Effector memory CD4-positive, alpha-beta T cell (primary cell): ENCODE results near the gene CACNA1D.
"Not testable (repeated sequence)": the region's sequence is repeated elsewhere in the genome, so short reads cannot be mapped to it uniquely, and the experiment has no call there.

ENCODE experiments used
- DNase-seq, 3 donors: peaks; one replicate each; pipeline ENCODE4 v3.0.0-alpha.2; 2020
- H3K27ac ChIP-seq: 2 replicates; pipeline ENCODE4 v1.7.0; 2013; ENCODE audit warnings: mild to moderate bottlenecking, low read length, moderate library complexity; ENCODE audit not compliant: insufficient read depth, poor library complexity, severe bottlenecking
- H3K27me3 ChIP-seq: replicated peaks from 2 replicates; pipeline ENCODE4 v1.7.0; 2013; ENCODE audit warnings: mild to moderate bottlenecking, low read length; ENCODE audit not compliant: insufficient read depth, control insufficient read depth, poor library complexity, severe bottlenecking
- H3K36me3 ChIP-seq: 2 replicates; pipeline ENCODE4 v1.7.0; 2013; ENCODE audit warnings: mild to moderate bottlenecking, low read length, moderate library complexity; ENCODE audit not compliant: control insufficient read depth, insufficient read depth
- H3K4me1 ChIP-seq: 2 replicates; pipeline ENCODE4 v1.7.0; 2013; ENCODE audit warnings: low read length, mild to moderate bottlenecking; ENCODE audit not compliant: control insufficient read depth, insufficient read depth, poor library complexity, severe bottlenecking
- H3K4me3 ChIP-seq: 2 replicates; pipeline ENCODE4 v1.7.0; 2013; ENCODE audit warnings: low read length, low read depth, mild to moderate bottlenecking; ENCODE audit not compliant: insufficient read depth, poor library complexity, severe bottlenecking
- H3K9me3 ChIP-seq: 2 replicates; pipeline ENCODE4 v1.7.0; 2013; ENCODE audit warnings: mild to moderate bottlenecking, low read length, moderate library complexity; ENCODE audit not compliant: control insufficient read depth

Gene CACNA1D

DNA sequence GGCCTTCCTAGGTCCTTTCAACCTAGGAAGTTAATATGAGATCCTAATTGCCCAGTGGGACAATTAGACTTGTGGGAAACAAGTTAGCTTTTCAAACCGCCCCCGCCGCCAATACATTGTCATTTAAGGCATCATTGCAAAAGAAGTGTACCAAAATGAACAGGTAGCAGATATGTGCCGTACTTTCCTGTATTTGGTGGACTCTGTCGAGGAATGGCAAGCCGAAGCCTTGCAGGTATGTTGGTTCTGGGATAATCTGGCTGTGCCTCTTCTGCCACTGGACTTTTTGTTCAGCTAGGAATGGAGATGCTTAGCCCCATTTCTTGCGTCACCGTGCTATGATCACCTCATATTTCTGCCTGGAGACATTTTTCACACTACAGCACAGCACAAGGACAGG is 157.5 kb downstream of the CACNA1D start:
- no peak for DNase-seq
- Histone ChIP-seq H3K9me3 (no peaks in the 10 kb centered on the region), H3K4me1 (no peaks in the 10 kb centered on the region)

DNA sequence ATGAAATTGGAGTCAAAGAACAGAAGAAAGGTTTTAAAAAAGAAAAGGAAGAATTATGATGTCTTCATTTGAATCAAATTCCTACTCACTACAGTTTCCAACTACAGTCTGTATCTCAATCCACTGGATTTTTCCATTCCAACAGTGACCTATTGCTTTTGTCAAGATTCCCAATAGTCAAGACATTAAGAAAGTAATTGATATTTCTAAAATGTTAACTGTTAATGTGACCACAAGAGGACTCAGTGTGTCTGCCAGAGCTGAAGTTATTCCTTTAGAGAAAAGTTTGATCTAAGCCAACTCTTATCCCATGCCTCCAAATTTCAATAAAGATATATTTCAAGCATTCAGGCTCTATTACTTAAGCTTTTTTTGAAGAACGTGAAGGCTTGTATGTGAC is 163.2 kb downstream of the CACNA1D start:
- no peak overlapping the region for H3K4me3 ChIP-seq
- H3K4me1 ChIP-seq, result no peaks in the 10 kb centered on the region
- H3K27me3 ChIP-seq, result no peaks in the 10 kb centered on the region
- DNase-seq, result no peak
- H3K36me3 ChIP-seq, result no peaks in the 10 kb centered on the region
- H3K27ac ChIP-seq, result no peak overlapping the region
- no peaks in the 10 kb centered on the region for H3K9me3 ChIP-seq

More for the DNA sequence above, 157.5 kb downstream of the CACNA1D start:
- Histone ChIP-seq H3K27me3 (no peaks in the 10 kb centered on the region), H3K36me3 (no peaks in the 10 kb centered on the region), H3K27ac (no peak overlapping the region), H3K4me3 (no peak overlapping the region)

DNA sequence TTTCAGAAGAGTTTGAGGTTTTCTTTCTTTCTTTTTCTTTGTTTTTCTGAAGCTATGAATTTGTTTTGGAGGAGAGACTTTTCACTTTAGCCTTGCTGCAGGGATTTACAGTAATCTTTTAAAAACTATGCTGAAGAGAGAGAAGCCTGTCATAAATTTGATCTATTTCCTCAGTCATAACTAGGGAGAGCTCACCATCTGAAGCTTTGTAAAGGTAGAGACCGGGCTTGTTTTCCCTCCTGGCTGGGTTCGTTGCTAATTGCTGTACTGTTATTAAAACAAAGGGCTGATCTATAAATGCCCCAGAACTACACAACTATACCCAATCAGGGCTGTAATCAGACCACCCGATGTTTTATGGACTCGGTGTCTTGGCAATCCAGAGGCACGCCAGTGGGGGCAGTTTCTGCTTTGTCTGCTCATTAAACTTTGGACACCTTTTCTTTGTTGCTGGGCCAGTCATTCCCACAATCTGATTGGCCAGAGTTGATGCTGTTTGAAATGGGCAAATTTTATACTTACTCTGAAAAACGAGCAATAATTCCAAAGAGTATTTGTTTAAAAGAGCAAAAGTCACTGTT is 164.3 kb downstream of the CACNA1D start:
- H3K4me3 ChIP-seq, result no peak overlapping the region
- H3K9me3 ChIP-seq, result no peaks in the 10 kb centered on the region
- no peak overlapping the region for H3K27ac ChIP-seq
- no peaks in the 10 kb centered on the region for H3K27me3 ChIP-seq
- no peaks in the 10 kb centered on the region for H3K4me1 ChIP-seq
- no peak for DNase-seq
- H3K36me3 ChIP-seq, result no peaks in the 10 kb centered on the region

DNA sequence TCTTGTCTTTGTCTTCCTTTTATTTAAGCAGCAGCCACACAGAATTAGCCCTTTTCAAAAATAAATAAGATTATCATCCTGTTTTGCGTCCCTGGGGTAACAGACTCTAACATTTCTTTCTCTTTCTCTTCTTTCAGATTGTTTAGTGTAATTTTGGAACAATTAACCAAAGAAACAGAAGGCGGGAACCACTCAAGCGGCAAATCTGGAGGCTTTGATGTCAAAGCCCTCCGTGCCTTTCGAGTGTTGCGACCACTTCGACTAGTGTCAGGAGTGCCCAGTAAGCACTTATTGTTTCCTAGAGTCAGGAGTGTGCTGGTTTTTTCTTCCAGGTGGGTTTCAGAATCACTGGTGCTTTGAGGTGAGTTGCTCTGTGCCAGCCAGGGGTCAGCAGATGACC is 165.6 kb downstream of the CACNA1D start:
- Histone ChIP-seq H3K27me3 (no peaks in the 10 kb centered on the region), H3K36me3 (no peaks in the 10 kb centered on the region), H3K4me1 (no peaks in the 10 kb centered on the region), H3K27ac (no peak overlapping the region), H3K4me3 (no peak overlapping the region), H3K9me3 (no peaks in the 10 kb centered on the region)
- DNase-seq, result no peak

DNA sequence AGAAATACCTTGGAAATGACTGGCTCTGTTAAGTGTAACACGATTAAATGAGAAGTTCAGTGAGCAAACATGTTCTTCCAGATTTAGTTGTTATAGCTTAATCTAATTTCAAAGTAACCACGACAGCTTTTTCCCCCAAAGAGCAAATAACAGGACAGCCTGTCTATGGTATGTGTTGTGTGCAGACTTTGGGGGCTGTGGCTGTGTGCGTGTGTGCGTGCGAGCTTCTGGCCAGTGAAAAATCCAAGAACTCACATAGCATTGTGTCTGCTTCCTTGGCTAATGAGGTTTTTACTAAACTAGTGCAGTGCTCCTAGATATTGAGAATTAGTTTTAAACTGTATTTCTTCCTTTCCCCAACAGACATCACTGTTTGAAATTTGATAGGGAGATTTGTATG is 167.1 kb downstream of the CACNA1D start:
- H3K27me3 ChIP-seq, result no peaks in the 10 kb centered on the region
- H3K9me3 ChIP-seq, result no peaks in the 10 kb centered on the region
- H3K4me1 ChIP-seq, result no peaks in the 10 kb centered on the region
- no peak for DNase-seq
- H3K36me3 ChIP-seq, result no peaks in the 10 kb centered on the region
- H3K27ac ChIP-seq, result no peak overlapping the region
- no peak overlapping the region for H3K4me3 ChIP-seq

DNA sequence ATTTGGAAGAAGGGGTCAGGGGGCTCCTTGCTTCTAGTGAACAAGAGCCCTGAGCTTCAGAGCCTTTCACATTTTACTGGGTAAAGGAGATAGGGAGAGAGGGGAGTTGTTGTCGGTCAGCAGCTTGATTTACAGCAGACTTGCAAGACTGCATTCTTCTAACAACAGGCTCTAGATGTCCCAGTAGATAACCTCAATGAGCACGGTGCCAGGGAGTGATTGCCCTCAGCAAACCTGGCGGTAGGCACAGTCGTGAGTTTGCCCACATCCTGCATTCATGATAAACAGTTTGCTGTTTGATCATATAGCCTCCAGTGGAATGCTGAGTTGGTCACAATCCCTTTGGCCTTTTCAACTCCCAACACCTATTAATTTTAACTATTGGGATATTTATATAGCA is 170.4 kb downstream of the CACNA1D start:
- not testable (repeated sequence) for H3K4me1 ChIP-seq, H3K4me3 ChIP-seq, H3K27ac ChIP-seq, H3K27me3 ChIP-seq, H3K36me3 ChIP-seq, DNase-seq, H3K9me3 ChIP-seq

DNA sequence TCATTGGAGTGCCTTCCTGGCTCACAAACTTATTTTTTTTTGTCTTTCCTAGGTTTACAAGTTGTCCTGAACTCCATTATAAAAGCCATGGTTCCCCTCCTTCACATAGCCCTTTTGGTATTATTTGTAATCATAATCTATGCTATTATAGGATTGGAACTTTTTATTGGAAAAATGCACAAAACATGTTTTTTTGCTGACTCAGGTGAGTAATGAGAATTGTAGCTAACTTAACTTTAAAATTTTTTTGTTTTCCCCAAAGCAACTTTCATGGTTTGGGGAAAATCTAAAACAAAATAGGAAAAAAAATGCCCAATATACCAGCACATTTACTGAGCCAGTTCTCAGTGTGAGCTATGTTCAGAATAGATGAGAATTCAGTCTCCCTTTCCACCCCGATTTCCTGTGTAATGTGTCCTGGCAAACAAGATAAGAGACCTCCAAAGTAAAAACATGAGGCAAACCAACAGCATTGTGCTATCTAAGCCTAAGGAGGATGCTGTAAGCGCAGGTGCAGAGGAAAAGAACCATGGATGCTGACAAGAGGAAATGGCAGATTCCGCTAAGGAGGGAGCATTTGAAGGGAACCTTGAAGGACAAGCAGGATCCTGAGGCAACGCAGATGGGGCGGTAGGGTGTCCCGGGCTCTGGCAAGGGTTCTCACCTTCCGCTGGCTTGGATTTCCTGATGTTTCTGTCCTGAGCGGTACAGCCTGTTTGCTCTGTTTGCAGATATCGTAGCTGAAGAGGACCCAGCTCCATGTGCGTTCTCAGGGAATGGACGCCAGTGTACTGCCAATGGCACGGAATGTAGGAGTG is 171.4 kb downstream of the CACNA1D start:
- Histone ChIP-seq H3K4me3 (no peak overlapping the region), H3K27me3 (no peaks in the 10 kb centered on the region), H3K36me3 (no peaks in the 10 kb centered on the region), H3K4me1 (no peaks in the 10 kb centered on the region), H3K27ac (no peak overlapping the region), H3K9me3 (no peaks in the 10 kb centered on the region)
- DNase-seq, result no peak

DNA sequence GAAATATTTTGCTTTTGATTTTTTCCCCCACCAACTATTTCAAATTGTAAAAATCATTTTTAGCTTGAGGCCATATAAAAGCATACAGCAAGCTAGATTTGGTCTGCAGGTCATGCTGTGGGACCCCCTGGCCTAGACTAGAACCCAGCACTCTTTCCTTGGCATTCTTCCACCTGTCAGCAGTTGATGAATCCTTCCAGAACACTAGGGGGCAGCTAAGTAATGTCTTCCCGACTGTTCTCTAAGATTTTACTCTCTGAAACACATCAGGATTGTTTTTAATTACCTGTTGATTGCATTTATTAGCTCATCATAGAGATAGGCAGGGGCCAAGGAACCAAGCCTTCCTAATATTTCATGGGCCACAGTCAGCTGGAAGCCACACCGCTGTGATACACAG is 174.5 kb downstream of the CACNA1D start:
- H3K4me3 ChIP-seq, result no peak overlapping the region
- no peaks in the 10 kb centered on the region for H3K9me3 ChIP-seq
- no peak overlapping the region for H3K27ac ChIP-seq
- no peaks in the 10 kb centered on the region for H3K36me3 ChIP-seq
- H3K4me1 ChIP-seq, result no peaks in the 10 kb centered on the region
- no peaks in the 10 kb centered on the region for H3K27me3 ChIP-seq
- no peak for DNase-seq

DNA sequence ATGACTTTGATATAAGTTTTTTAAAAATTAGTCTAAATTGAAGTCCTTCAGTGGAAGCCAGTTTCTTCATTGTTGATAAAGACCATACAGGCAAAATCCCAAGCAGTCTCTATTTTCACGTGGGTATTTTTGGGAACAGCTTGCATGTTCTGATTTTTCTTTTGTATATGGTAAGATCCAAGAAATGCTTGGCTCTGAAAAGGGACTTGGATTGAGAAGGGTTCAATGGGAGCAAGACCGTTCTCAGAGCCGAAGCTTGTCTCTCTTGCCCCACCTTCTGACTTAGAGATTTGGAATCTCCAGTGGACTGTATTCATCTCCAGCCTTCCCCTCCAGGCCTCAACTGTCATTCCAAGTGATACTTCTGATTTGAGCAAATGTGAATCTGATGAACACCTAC is 176.3 kb downstream of the CACNA1D start:
- Histone ChIP-seq H3K36me3 (no peaks in the 10 kb centered on the region), H3K4me3 (no peak overlapping the region), H3K27ac (no peak overlapping the region), H3K9me3 (no peaks in the 10 kb centered on the region), H3K27me3 (no peaks in the 10 kb centered on the region), H3K4me1 (no peaks in the 10 kb centered on the region)
- no peak for DNase-seq

DNA sequence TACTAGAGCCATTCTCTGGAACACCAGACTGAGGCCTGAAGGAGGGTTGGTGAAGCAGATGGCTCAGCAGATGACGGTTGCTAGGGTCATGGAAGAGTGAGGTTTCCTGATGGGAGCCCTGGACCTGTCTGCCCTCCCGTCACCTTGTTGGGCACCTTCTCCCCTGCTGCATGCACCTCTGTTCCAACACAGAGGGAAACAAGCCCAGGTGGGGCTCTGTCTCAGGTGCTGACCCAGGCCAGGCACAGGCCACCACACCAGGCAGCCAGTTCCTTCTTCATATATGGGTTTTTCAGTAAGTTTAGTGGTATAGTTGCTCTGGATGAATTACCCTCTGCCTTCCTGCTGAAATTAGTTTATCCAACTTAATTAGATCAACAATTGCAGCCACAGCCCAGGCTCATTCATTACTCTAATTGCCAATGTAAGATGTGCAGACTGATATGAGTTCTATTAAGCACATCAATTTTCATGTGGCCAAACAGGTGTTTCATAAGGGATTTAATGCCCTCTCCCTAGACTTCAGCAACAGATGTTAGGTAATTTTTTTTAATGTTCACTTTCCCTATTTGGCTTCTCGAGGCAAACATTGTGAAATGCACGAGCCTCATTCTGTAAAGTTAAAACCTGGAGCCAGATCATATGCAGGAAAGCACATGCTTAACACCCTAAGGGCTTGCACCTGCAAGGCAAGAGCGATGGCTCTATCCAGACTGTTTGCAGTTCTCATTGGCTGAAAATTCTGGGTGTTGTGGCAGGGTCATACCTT is 177.0 kb downstream of the CACNA1D start:
- no peaks in the 10 kb centered on the region for H3K9me3 ChIP-seq

More for the DNA sequence above, 177.0 kb downstream of the CACNA1D start:
- Histone ChIP-seq H3K4me3 (no peak overlapping the region), H3K27ac (no peak overlapping the region), H3K36me3 (no peaks in the 10 kb centered on the region), H3K27me3 (no peaks in the 10 kb centered on the region), H3K4me1 (no peaks in the 10 kb centered on the region)
- DNase-seq, result no peak
